ENCODE results near the gene PRKACA. TPM values are rescaled to one million over a fixed set of nuclear protein-coding genes. Genes with fewer than 3 reads are reported as not detected.
"Not testable (repeated sequence)": the region's sequence is repeated elsewhere in the genome, so short reads cannot be mapped to it uniquely, and the experiment has no call there.

PRKACA gene
- total RNA-seq, 2 experiments from 2014 or later: 21.1 to 62.0 TPM

GRCh38 chr19:14052470-14052869, 65.1 kb downstream of the PRKACA start:
- CTCF ChIA-PET (ENCODE audit: unreplicated experiment): no interaction called here
- H3K27ac ChIP-seq (ENCODE audit: low read depth, low read length, poor library complexity, severe bottlenecking): no peak overlapping the region
- H3K79me2 ChIP-seq (ENCODE audit: insufficient read depth, low read depth, low read length): no peaks in the 10 kb centered on the region
- BruUV-seq (replicated peaks): TSS peak; percentile 80
- peaks cover 9% of the 10 kb centered on the region for H3K36me3 ChIP-seq (ENCODE audit: insufficient read depth, low read length)
- no peaks in the 10 kb centered on the region for H3K9me2 ChIP-seq (ENCODE audit: insufficient read depth, low read length)
- H3K4me2 ChIP-seq (ENCODE audit: low read length): no peak overlapping the region
- DNase-seq (ENCODE audit: low spot score): no peak
- no peaks in the 10 kb centered on the region for H3K4me1 ChIP-seq (ENCODE audit: insufficient read depth, low read length, poor library complexity, severe bottlenecking)
- no peak overlapping the region for H2AFZ ChIP-seq (ENCODE audit: low read length)
- POLR2A ChIA-PET: no interaction called here
- no peaks in the 10 kb centered on the region for H3K9me3 ChIP-seq (ENCODE audit: low read length)
- TF ChIP-seq CTCF (conservative IDR thresholded peaks at IDR 0.05; ENCODE audit: low read length): no peak
- no peak for TF ChIP-seq EZH2phosphoT487 (IDR thresholded peaks at IDR 0.05; ENCODE audit: borderline replicate concordance, low read depth, low read length)
- intact Hi-C loops (cut with micrococcal nuclease; ENCODE audit: unreplicated experiment): no loop called here
- H4K20me1 ChIP-seq (ENCODE audit: insufficient read depth, low read length): no peaks in the 10 kb centered on the region
- H3K4me3 ChIP-seq (ENCODE audit: low read depth, low read length, poor library complexity, severe bottlenecking): no peak overlapping the region

- Histone ChIP-seq H3K27ac (ENCODE audit: low read depth, low read length, poor library complexity, severe bottlenecking) (no peak overlapping the region), H3K4me3 (ENCODE audit: low read depth, low read length, poor library complexity, severe bottlenecking) (no peak overlapping the region), H3K9me2 (ENCODE audit: insufficient read depth, low read length) (no peaks in the 10 kb centered on the region), H3K4me2 (ENCODE audit: low read length) (no peak overlapping the region), H3K79me2 (ENCODE audit: insufficient read depth, low read depth, low read length) (no peaks in the 10 kb centered on the region), H3K4me1 (ENCODE audit: insufficient read depth, low read length, poor library complexity, severe bottlenecking) (no peaks in the 10 kb centered on the region), H3K36me3 (ENCODE audit: insufficient read depth, low read length) (peaks cover 9% of the 10 kb centered on the region), H4K20me1 (ENCODE audit: insufficient read depth, low read length) (no peaks in the 10 kb centered on the region), H3K9me3 (ENCODE audit: low read length) (no peaks in the 10 kb centered on the region), H2AFZ (ENCODE audit: low read length) (no peak overlapping the region)
- intact Hi-C loops (cut with micrococcal nuclease; ENCODE audit: unreplicated experiment): no loop called here
- DNase-seq (ENCODE audit: low spot score): no peak
- CTCF ChIA-PET (ENCODE audit: unreplicated experiment): no interaction called here
- BruUV-seq (replicated peaks): no TSS peak
- TF ChIP-seq CTCF (conservative IDR thresholded peaks at IDR 0.05; ENCODE audit: low read length) (no peak), EZH2phosphoT487 (IDR thresholded peaks at IDR 0.05; ENCODE audit: borderline replicate concordance, low read depth, low read length) (no peak)
- POLR2A ChIA-PET: no interaction called here
Observed at GRCh38 chr19:14051980-14052379, 65.6 kb downstream of the PRKACA start.

- POLR2A ChIA-PET; BruUV-seq (replicated peaks); H3K4me3 ChIP-seq (ENCODE audit: low read depth, low read length, poor library complexity, severe bottlenecking); H3K27ac ChIP-seq (ENCODE audit: low read depth, low read length, poor library complexity, severe bottlenecking); H3K4me2 ChIP-seq (ENCODE audit: low read length); intact Hi-C loops (cut with micrococcal nuclease; ENCODE audit: unreplicated experiment); H3K4me1 ChIP-seq (ENCODE audit: insufficient read depth, low read length, poor library complexity, severe bottlenecking); H3K9me2 ChIP-seq (ENCODE audit: insufficient read depth, low read length); H4K20me1 ChIP-seq (ENCODE audit: insufficient read depth, low read length); H3K9me3 ChIP-seq (ENCODE audit: low read length); H3K79me2 ChIP-seq (ENCODE audit: insufficient read depth, low read depth, low read length); DNase-seq (ENCODE audit: low spot score); H2AFZ ChIP-seq (ENCODE audit: low read length); H3K36me3 ChIP-seq (ENCODE audit: insufficient read depth, low read length): not testable (repeated sequence)
- CTCF ChIA-PET (ENCODE audit: unreplicated experiment): interaction anchor here (1.1 kb wide), 1 partner anchor 9 kb away, joined by 3 read pairs; no protein-coding TSS in a partner anchor
Observed at GRCh38 chr19:14050961-14051360, 66.6 kb downstream of the PRKACA start.

Data from OCI-LY7 (cell line).